Hepatocyte (in vitro differentiated cells): ENCODE measurements around the gene PMPCA. TPM values are rescaled to one million over a fixed set of nuclear protein-coding genes. Genes with fewer than 3 reads are reported as not detected.

ENCODE experiments used
- DNase-seq: peaks from one replicate; pipeline ENCODE4 v3.0.0-alpha.2; 2016; ENCODE audit warnings: low spot score
- H2AFZ ChIP-seq: fragments of 200-600 bp; sonication (generic); 2 replicates; pipeline ENCODE4 v1.6.0; 2016; ENCODE audit warnings: antibody characterized with exemption, mild to moderate bottlenecking
- H3K27ac ChIP-seq: fragments of 200-600 bp; sonication (generic); 2 replicates; pipeline ENCODE4 v1.5.1; 2016; ENCODE audit warnings: mild to moderate bottlenecking
- H3K27me3 ChIP-seq: fragments of 200-600 bp; sonication (generic); 2 replicates; pipeline ENCODE4 v1.6.1; 2016
- H3K36me3 ChIP-seq: fragments of 200-600 bp; sonication (generic); replicated peaks from 2 replicates; pipeline ENCODE4 v1.5.1; 2016; ENCODE audit warnings: low read depth; ENCODE audit not compliant: insufficient read depth
- H3K4me1 ChIP-seq: fragments of 200-600 bp; sonication (generic); 2 replicates; pipeline ENCODE4 v1.5.1; 2016; ENCODE audit warnings: mild to moderate bottlenecking, moderate library complexity; ENCODE audit not compliant: insufficient read depth
- H3K4me2 ChIP-seq: fragments of 200-600 bp; sonication (generic); 2 replicates; pipeline ENCODE4 v1.6.0; 2016
- H3K4me3 ChIP-seq: fragments of 200-600 bp; sonication (generic); 2 replicates; pipeline ENCODE4 v1.5.1; 2016; ENCODE audit warnings: mild to moderate bottlenecking
- H3K79me2 ChIP-seq: fragments of 200-600 bp; sonication (generic); 2 replicates; pipeline ENCODE4 v1.6.0; 2017; ENCODE audit warnings: mild to moderate bottlenecking
- H3K9me2 ChIP-seq: fragments of 200-600 bp; sonication (generic); replicated peaks from 2 replicates; pipeline ENCODE4 v1.6.0; 2017; ENCODE audit warnings: mild to moderate bottlenecking; ENCODE audit not compliant: insufficient read depth
- H3K9me3 ChIP-seq: fragments of 200-600 bp; sonication (generic); 2 replicates; pipeline ENCODE4 v1.5.1; 2016; ENCODE audit warnings: low read depth, mild to moderate bottlenecking
- H4K20me1 ChIP-seq: fragments of 200-600 bp; sonication (generic); 2 replicates; pipeline ENCODE4 v1.6.0; 2016; ENCODE audit warnings: mild to moderate bottlenecking; ENCODE audit not compliant: insufficient read depth, poor library complexity, severe bottlenecking
- EZH2 ChIP-seq: fragments of 200-600 bp; sonication (generic); IDR thresholded peaks from 2 replicates; pipeline ENCODE4 v1.6.1; 2016; ENCODE audit warnings: antibody characterized with exemption, mild to moderate bottlenecking, borderline replicate concordance
- EZH2phosphoT487 ChIP-seq: fragments of 200-600 bp; sonication (generic); IDR thresholded peaks from one replicate; pipeline ENCODE4 v1.6.1; 2018; ENCODE audit warnings: antibody characterized with exemption, mild to moderate bottlenecking, low read depth, moderate library complexity; ENCODE audit not compliant: unreplicated experiment, severe bottlenecking
- WGBS: methylation state at CpG from one replicate; pipeline ENCODE4 v1.1.6; 2016; ENCODE audit warnings: low lambda C conversion rate; ENCODE audit errors: missing lambda C conversion rate; 5-methylcytosine and 5-hydroxymethylcytosine counted together
- polyA plus RNA-seq: library from polyadenylated mRNA; unstranded; fragments of >200 nt; fragmentation: Nextera tagmentation; extraction: Ambion mirVana; gene quantifications from 2 replicates; pipeline ENCODE4 v1.2.1, GENCODE V29; 2016
- total RNA-seq: library from RNA; depleted of rRNA; stranded (reverse); fragments of >200 nt; gene quantifications from 2 replicates; pipeline ENCODE4 v1.2.3, GENCODE V29; 2014
- TF ChIP-seq, protein P1 (sequence below): fragments of 200-600 bp; sonication (generic); IDR thresholded peaks from 2 replicates; pipeline ENCODE4 v1.5.1; 2016; ENCODE audit warnings: antibody characterized with exemption, mild to moderate bottlenecking; ENCODE audit not compliant: poor library complexity

Gene PMPCA
- total and polyA plus RNA-seq, 2 experiments from 2014 or later, result 45.1 to 85.7 TPM

DNA sequence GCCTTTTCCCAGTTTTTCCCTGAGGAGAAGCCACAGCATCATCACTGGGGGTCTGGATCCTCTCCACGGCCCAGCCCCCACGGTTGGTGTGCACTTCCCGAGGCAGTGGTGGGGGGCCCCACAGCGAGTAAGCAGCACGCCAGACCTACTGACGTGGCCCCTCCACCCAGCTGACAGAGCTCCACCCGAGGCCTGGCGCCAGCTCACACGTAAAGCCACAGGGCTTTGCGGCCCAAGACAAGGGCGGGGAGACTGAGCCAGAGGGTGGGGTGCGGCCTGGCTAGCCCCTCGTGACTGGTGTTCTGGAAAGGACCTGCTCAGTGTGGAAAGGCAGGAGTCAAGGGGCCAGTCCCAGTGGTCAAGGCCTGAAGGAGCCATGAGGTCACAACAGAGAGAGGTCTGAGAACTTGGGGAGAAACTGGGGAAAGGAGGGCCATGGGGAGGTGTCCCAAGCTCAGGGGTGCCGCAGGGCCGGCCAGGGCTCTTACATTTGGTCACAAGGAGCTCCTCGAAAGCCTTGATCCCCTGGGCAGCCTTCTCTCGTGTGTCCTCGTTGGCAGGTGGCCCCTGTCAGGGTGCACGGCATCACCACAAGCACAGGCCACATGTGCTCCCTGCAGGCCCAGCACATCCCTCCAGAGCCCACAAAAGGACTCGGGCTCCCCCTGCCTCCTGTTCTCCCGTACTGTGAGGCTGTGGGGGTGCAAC lies 16.0 kb upstream of the PMPCA start:
- H3K27ac ChIP-seq, result no peak overlapping the region
- H2AFZ ChIP-seq, result no peak overlapping the region
- H3K27me3 ChIP-seq, result no peaks in the 10 kb centered on the region
- no peaks in the 10 kb centered on the region for H3K9me2 ChIP-seq
- H3K4me1 ChIP-seq, result peaks cover 7% of the 10 kb centered on the region
- H3K4me2 ChIP-seq, result no peak overlapping the region
- WGBS, result 93% methylated on average over 21 of the region's 21 CpGs
- TF ChIP-seq, protein P1, sequence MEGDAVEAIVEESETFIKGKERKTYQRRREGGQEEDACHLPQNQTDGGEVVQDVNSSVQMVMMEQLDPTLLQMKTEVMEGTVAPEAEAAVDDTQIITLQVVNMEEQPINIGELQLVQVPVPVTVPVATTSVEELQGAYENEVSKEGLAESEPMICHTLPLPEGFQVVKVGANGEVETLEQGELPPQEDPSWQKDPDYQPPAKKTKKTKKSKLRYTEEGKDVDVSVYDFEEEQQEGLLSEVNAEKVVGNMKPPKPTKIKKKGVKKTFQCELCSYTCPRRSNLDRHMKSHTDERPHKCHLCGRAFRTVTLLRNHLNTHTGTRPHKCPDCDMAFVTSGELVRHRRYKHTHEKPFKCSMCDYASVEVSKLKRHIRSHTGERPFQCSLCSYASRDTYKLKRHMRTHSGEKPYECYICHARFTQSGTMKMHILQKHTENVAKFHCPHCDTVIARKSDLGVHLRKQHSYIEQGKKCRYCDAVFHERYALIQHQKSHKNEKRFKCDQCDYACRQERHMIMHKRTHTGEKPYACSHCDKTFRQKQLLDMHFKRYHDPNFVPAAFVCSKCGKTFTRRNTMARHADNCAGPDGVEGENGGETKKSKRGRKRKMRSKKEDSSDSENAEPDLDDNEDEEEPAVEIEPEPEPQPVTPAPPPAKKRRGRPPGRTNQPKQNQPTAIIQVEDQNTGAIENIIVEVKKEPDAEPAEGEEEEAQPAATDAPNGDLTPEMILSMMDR, result no peak
- no peak for TF ChIP-seq EZH2phosphoT487
- no peaks in the 10 kb centered on the region for H4K20me1 ChIP-seq
- no peak for DNase-seq
- H3K4me3 ChIP-seq, result no peak overlapping the region
- H3K79me2 ChIP-seq, result peaks cover 22% of the 10 kb centered on the region
- no peaks in the 10 kb centered on the region for H3K36me3 ChIP-seq
- H3K9me3 ChIP-seq, result no peaks in the 10 kb centered on the region

DNA sequence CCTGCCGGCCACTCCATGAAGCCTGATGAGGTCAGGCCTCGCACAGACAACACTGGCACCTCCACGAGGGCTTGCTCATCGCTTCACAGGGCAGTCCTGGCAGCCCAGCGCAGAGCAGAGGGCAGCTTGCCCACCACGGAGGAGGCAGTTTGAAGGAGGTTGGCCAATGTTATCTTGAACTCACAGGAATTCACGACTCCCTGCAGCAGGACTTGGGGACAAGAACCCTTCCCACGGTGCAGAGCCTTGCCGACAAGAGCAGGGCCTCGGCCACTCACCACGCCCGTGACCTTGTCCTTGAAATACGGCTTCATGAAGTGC lies 15.5 kb upstream of the PMPCA start:
- H3K79me2 ChIP-seq, result peaks cover 27% of the 10 kb centered on the region
- H3K27ac ChIP-seq, result no peak overlapping the region
- no peaks in the 10 kb centered on the region for H3K27me3 ChIP-seq
- DNase-seq, result no peak
- no peak overlapping the region for H3K4me3 ChIP-seq
- H3K9me2 ChIP-seq, result no peaks in the 10 kb centered on the region
- H3K4me2 ChIP-seq, result no peak overlapping the region
- peaks cover 7% of the 10 kb centered on the region for H3K4me1 ChIP-seq
- 94% methylated on average over 13 of the region's 13 CpGs for WGBS
- H3K9me3 ChIP-seq, result no peaks in the 10 kb centered on the region
- H2AFZ ChIP-seq, result no peak overlapping the region
- TF ChIP-seq, protein P1, result no peak
- no peak for TF ChIP-seq EZH2phosphoT487
- TF ChIP-seq EZH2, result no peak
- H4K20me1 ChIP-seq, result no peaks in the 10 kb centered on the region
- no peaks in the 10 kb centered on the region for H3K36me3 ChIP-seq

DNA sequence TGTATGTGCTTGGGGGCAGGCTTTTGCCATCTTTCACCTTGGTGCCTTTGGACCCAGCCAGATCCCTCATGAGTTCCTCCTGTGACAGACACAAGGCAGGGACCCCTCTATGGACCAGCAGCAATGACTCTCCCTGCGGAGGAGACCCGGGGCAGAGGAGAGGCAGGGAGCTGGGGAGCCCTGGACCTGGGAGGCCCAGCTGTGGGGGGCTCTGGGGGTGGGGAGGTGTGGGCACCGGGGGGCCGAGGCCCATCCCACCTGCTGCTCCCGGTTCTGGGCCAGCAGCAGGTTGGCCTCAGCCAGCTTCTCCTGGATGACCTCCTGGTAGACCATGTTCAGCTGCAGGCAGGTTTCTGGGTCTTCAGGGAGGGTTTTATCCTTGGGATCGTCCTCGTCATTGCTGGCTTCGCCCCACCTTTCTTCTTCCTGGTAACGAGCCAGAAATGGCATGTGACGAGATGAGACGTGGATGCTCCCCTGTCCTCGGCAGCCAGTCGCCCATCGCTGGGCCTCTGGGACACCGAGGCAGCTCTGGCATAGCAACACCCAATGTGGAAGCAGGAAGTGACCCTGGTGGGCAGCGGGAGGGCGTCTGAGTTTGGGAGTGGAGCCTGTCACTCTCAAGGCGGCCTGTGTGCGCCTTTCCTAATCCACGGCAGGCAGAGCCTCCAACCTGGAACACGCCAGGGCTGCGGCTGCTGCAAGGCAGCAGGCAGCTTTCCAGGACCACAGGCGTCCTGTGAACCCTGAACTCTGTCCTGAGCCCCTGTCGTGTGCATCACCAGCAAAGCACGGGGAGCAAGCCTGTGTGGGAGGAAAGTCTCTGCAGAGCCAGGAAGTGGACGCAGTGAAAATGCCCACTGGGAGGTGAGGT lies 14.9 kb upstream of the PMPCA start:
- H3K9me2 ChIP-seq, result no peaks in the 10 kb centered on the region
- H3K36me3 ChIP-seq, result no peaks in the 10 kb centered on the region
- no peak overlapping the region for H3K4me2 ChIP-seq
- no peaks in the 10 kb centered on the region for H4K20me1 ChIP-seq
- H3K4me3 ChIP-seq, result no peak overlapping the region
- H3K27me3 ChIP-seq, result no peaks in the 10 kb centered on the region
- WGBS, result 95% methylated on average over 23 of the region's 26 CpGs
- H3K27ac ChIP-seq, result no peak overlapping the region
- TF ChIP-seq EZH2phosphoT487 (no peak), EZH2 (no peak)
- TF ChIP-seq, protein P1, result no peak
- H3K9me3 ChIP-seq, result no peaks in the 10 kb centered on the region
- H3K4me1 ChIP-seq, result peaks cover 11% of the 10 kb centered on the region
- DNase-seq, result no peak
- peaks cover 27% of the 10 kb centered on the region for H3K79me2 ChIP-seq
- H2AFZ ChIP-seq, result no peak overlapping the region
